ENCODE data around the gene CCDC70.

DNA sequence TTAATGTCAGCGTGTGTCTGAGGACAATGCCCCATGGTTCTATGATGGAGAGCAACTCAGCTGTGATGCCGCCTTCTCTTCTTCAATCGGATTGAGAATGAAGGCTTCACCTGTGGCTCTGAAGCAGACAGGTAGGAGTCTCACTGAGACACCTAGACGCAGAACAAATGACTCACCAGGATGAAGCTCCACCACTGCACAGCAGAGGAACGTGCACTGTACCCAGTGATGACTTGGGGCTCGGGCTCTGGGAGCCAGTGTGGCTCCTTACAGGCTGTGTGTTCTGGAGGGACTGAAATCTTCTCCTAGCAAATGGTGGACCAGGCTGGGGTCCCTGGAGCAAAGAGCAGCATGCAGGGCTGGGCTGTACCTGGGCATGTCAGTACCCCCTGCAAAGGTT is 44.0 kb downstream of the CCDC70 start:
- TF ChIP-seq, protein P1, sequence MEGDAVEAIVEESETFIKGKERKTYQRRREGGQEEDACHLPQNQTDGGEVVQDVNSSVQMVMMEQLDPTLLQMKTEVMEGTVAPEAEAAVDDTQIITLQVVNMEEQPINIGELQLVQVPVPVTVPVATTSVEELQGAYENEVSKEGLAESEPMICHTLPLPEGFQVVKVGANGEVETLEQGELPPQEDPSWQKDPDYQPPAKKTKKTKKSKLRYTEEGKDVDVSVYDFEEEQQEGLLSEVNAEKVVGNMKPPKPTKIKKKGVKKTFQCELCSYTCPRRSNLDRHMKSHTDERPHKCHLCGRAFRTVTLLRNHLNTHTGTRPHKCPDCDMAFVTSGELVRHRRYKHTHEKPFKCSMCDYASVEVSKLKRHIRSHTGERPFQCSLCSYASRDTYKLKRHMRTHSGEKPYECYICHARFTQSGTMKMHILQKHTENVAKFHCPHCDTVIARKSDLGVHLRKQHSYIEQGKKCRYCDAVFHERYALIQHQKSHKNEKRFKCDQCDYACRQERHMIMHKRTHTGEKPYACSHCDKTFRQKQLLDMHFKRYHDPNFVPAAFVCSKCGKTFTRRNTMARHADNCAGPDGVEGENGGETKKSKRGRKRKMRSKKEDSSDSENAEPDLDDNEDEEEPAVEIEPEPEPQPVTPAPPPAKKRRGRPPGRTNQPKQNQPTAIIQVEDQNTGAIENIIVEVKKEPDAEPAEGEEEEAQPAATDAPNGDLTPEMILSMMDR (IDR thresholded peaks at IDR 0.05; ENCODE audit: insufficient read depth, low read depth, low read length), result no peak
- TF ChIP-seq EZH2 (IDR thresholded peaks at IDR 0.05; ENCODE audit: insufficient read depth, low read length), result no peak

Data from astrocyte (in vitro differentiated cells and primary cell).